A549 (cell line): ENCODE results near the gene FBXO15. TPM values are rescaled to one million over a fixed set of nuclear protein-coding genes. Genes with fewer than 3 reads are reported as not detected.

Experiments
- ATAC-seq, 2 experiments: fragments of 200-7000 bp in 1 of 2; fragments of >200 bp in 1 of 2; cut with Nextera tagmentation in 1 of 2; cut with Tn5 transposase in 1 of 2; 3 replicates each; pipeline versions ENCODE4 v1.8.0 to v1.9.1; 2018 to 2020; ENCODE audit warnings: mild to moderate bottlenecking in 1 of 2, moderate library complexity in 1 of 2
- CTCF ChIA-PET: fragments of 300-600 bp; sonication (Branson Sonifier 250); formaldehyde crosslinking; extraction: SDS; loops from one replicate; lab custom pipeline; 2021; ENCODE audit warnings: antibody characterized with exemption, inconsistent platforms; lab: Yijun Ruan, JAX
- POLR2A ChIA-PET: fragments of 350-600 bp; formaldehyde crosslinking; extraction: SDS; loops from one replicate; lab custom pipeline; 2021; ENCODE audit warnings: antibody characterized with exemption, inconsistent platforms; lab: Yijun Ruan, JAX
- DNase-seq, 2 experiments: peaks; one replicate each; pipeline versions ENCODE4 v3.0.0 to v3.0.0-alpha.2; 2011 to 2016; ENCODE audit warnings: low read depth in 1 of 2, low spot score in 1 of 2
- FAIRE-seq: peaks from 2 replicates; lab custom pipeline; 2011; peaks lifted over from hg19 to GRCh38; lab: Jason Lieb, UNC
- H3K27ac ChIP-seq, 2 experiments: fragments of >200 bp; sonication (Bioruptor Twin); formaldehyde crosslinking; 3 replicates each; pipeline ENCODE4 v1.5.1; 2016 to 2017
- H3K4me1 ChIP-seq: fragments of >200 bp; sonication (Bioruptor Twin); formaldehyde crosslinking; 3 replicates; pipeline ENCODE4 v1.6.1; 2016
- H3K4me2 ChIP-seq: fragments of >200 bp; sonication (Bioruptor Twin); formaldehyde crosslinking; 3 replicates; pipeline ENCODE4 v1.6.1; 2016
- H3K4me3 ChIP-seq: fragments of >200 bp; sonication (Bioruptor Twin); formaldehyde crosslinking; 3 replicates; pipeline ENCODE4 v1.5.1; 2016
- H3K9me3 ChIP-seq: fragments of >200 bp; sonication (Bioruptor Twin); formaldehyde crosslinking; 3 replicates; pipeline ENCODE4 v1.6.1; 2016
- CBX2 ChIP-seq: fragments of 200-600 bp; sonication (generic); IDR thresholded peaks from 2 replicates; pipeline ENCODE4 v1.6.1; 2016; ENCODE audit warnings: low read depth, mild to moderate bottlenecking, borderline replicate concordance
- CHD2 ChIP-seq: fragments of 150-350 bp; IDR thresholded peaks from 2 replicates; pipeline ENCODE4 v1.6.1; 2014; ENCODE audit warnings: low read length; ENCODE audit not compliant: partially characterized antibody
- EP300 ChIP-seq, 2 experiments: fragments of >200 bp; sonication (Bioruptor Twin); formaldehyde crosslinking; IDR thresholded peaks; 2 replicates in 1 of 2; 3 replicates in 1 of 2; pipeline ENCODE4 v1.6.1; 2016 to 2017
- ESRRA ChIP-seq: fragments of 150-350 bp; IDR thresholded peaks from 2 replicates; pipeline ENCODE4 v1.6.1; 2014; ENCODE audit warnings: mild to moderate bottlenecking, low read length, borderline replicate concordance
- FOSB ChIP-seq: fragments of 250-450 bp; sonication (Bioruptor Pico); IDR thresholded peaks from 2 replicates; pipeline ENCODE4 v1.5.0; 2020; ENCODE audit warnings: mild to moderate bottlenecking, moderate library complexity
- FOSL2 ChIP-seq, 2 experiments: fragments of 450-650 bp in 1 of 2; fragments of >200 bp in 1 of 2; sonication (Bioruptor Twin) in 1 of 2; formaldehyde crosslinking; IDR thresholded peaks; 2 replicates each; pipeline versions ENCODE4 v1.5.0 to v1.6.1; 2016 to 2020; ENCODE audit warnings: mild to moderate bottlenecking in 1 of 2, moderate library complexity in 1 of 2
- HEYL ChIP-seq: fragments of 250-450 bp; sonication (Bioruptor Pico); IDR thresholded peaks from 2 replicates; pipeline ENCODE4 v1.8.0; 2021; ENCODE audit warnings: mild to moderate bottlenecking, moderate library complexity
- HOXA7 ChIP-seq: fragments of 250-450 bp; sonication (Bioruptor Pico); IDR thresholded peaks from 2 replicates; pipeline ENCODE4 v1.5.0; 2020; ENCODE audit warnings: mild to moderate bottlenecking, moderate library complexity
- JUN ChIP-seq, 2 experiments: fragments of >200 bp; sonication (Bioruptor Twin); formaldehyde crosslinking; IDR thresholded peaks; 2 replicates in 1 of 2; 3 replicates in 1 of 2; pipeline ENCODE4 v1.6.1; 2016 to 2017
- KDM5A ChIP-seq: fragments of 200-600 bp; sonication (generic); IDR thresholded peaks from 2 replicates; pipeline ENCODE4 v1.6.1; 2016; ENCODE audit warnings: antibody characterized with exemption, mild to moderate bottlenecking
- NR3C1 ChIP-seq: fragments of >200 bp; sonication (Bioruptor Twin); formaldehyde crosslinking; IDR thresholded peaks from 3 replicates; pipeline ENCODE4 v1.6.1; 2017
- POLR2A ChIP-seq: IDR thresholded peaks from 2 replicates; pipeline ENCODE4 v1.6.1; 2012; ENCODE audit warnings: mild to moderate bottlenecking, low read length
- POLR2AphosphoS2 ChIP-seq: conservative IDR thresholded peaks from 2 replicates; pipeline ENCODE4 v1.6.1; 2012; ENCODE audit warnings: low read length, improper control_type of control experiment, inconsistent platforms
- RAD21 ChIP-seq, 2 experiments: fragments of >200 bp in 1 of 2; sonication (Bioruptor Twin) in 1 of 2; formaldehyde crosslinking in 1 of 2; IDR thresholded peaks in 1 of 2; conservative IDR thresholded peaks in 1 of 2; 2 replicates in 1 of 2; 3 replicates in 1 of 2; pipeline ENCODE4 v1.6.1; 2012 to 2018; ENCODE audit warnings: inconsistent platforms in 1 of 2
- RFX5 ChIP-seq: fragments of 450-650 bp; IDR thresholded peaks from 2 replicates; pipeline ENCODE4 v1.7.1; 2014; ENCODE audit warnings: antibody characterized with exemption, mild to moderate bottlenecking, moderate library complexity
- SMC3 ChIP-seq: fragments of >200 bp; sonication (Bioruptor Twin); formaldehyde crosslinking; IDR thresholded peaks from 3 replicates; pipeline ENCODE4 v1.6.1; 2018; ENCODE audit warnings: inconsistent platforms
- SREBF2 ChIP-seq: fragments of 450-650 bp; IDR thresholded peaks from 2 replicates; pipeline ENCODE4 v1.6.1; 2014; ENCODE audit warnings: mild to moderate bottlenecking, moderate library complexity
- TP53 ChIP-seq: fragments of 250-450 bp; sonication (Bioruptor Pico); IDR thresholded peaks from 2 replicates; pipeline ENCODE4 v1.5.0; 2021; ENCODE audit warnings: mild to moderate bottlenecking, moderate library complexity
- ZNF302 ChIP-seq: fragments of 250-450 bp; sonication (Bioruptor Pico); IDR thresholded peaks from 2 replicates; pipeline ENCODE4 v1.9.0; 2021; ENCODE audit warnings: inconsistent platforms, mild to moderate bottlenecking, moderate library complexity
- WGBS: methylation state at CpG from one replicate; pipeline ENCODE4 v1.1.6; 2017; ENCODE audit errors: missing lambda C conversion rate; 5-methylcytosine and 5-hydroxymethylcytosine counted together
- polyA plus RNA-seq, 4 experiments: library from polyadenylated mRNA; depleted of rRNA in 3 of 4; stranded (reverse); fragments of >200 nt; fragmentation: RNase III in 1 of 4; extraction: RNeasy Plus Mini Kit Qiagen cat#74134 plus additional on column Dnase treatment in 1 of 4; gene quantifications; 2 replicates in 3 of 4; 3 replicates in 1 of 4; pipeline ENCODE4 v1.2.3, GENCODE V29; 2011 to 2017
- TF ChIP-seq, protein P1 (sequence below): IDR thresholded peaks from 2 replicates; pipeline ENCODE4 v1.6.1; 2012; ENCODE audit warnings: low read depth, borderline replicate concordance
- TF ChIP-seq, protein P2 (sequence below): IDR thresholded peaks from 2 replicates; pipeline ENCODE4 v1.6.1; 2012
- TF ChIP-seq, protein P3 (sequence below): fragments of 250-450 bp; sonication (Bioruptor Pico); IDR thresholded peaks from 2 replicates; pipeline ENCODE4 v1.5.0; 2021; ENCODE audit warnings: mild to moderate bottlenecking, moderate library complexity, borderline replicate concordance
- TF ChIP-seq, protein P4 (sequence below): fragments of 150-350 bp; IDR thresholded peaks from 2 replicates; pipeline ENCODE4 v1.6.1; 2014; ENCODE audit warnings: low read depth, mild to moderate bottlenecking, low read length
- TF ChIP-seq, protein P5 (sequence below): fragments of 450-650 bp; IDR thresholded peaks from 2 replicates; pipeline ENCODE4 v1.6.1; 2014; ENCODE audit warnings: antibody characterized with exemption

The FBXO15 gene
- polyA plus RNA-seq, 2 of the 4 experiments (the other 2 are of a cell fraction) = 1.3 to 2.3 TPM

DNA sequence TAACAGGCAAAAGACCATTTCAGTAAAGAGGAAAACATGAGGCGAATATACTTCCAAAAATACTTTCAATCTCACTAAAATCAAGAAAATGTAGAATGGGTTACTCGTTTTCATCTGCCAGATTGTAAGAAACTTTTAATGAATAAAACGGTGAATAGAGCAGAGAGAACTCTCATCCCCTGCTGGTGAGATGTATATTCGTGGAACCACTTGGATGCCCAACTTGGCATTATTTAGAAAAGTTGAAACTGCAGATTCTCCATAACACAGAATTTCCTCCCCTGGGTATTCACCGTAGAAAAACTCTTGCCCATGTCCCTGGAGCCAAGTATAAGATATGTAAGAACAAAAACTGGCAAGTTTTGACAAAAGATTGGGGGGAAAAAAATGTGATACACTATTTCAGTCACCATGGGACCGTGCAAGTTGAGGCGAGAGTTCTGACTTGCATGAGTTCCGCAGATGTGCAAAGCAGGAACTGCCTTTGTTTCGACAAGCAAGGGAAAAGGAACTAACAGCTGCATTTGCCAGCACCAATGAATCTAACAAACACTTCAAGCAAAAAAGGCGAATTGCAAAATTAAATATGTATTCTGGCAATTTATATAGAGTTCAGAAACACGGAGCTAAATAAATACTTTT lies 15.5 kb upstream of the FBXO15 start:
- 90% methylated on average over 11 of the region's 11 CpGs for WGBS
- POLR2A ChIA-PET = no interaction called here
- CTCF ChIA-PET = interaction anchor here (0.7 kb wide), 1 partner anchor 848 kb away, joined by 3 read pairs; no protein-coding TSS in a partner anchor

DNA sequence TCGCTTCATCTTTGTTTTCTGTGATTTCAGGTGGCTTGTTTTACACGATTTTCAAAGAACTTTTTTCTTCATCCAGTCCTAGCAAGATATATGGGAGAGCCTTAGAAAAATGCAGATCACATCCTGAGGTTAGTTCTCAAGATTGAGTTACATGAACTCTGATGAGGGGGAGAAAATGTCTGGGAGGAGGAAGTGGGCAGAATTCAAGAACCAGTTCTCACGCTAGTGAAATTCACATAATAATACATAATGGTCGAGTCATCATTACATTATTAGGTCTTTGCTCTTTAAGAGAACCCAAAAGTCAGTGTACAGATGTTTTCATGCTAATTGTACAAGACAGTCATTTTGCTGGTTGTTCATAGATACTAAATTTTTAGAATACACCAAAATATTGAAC lies 7.6 kb upstream of the FBXO15 start:
- ATAC-seq = no peak
- Histone ChIP-seq H3K4me2 (no peak overlapping the region), H3K27ac (no peak overlapping the region), H3K9me3 (no peaks in the 10 kb centered on the region), H3K4me3 (no peak overlapping the region), H3K4me1 (no peaks in the 10 kb centered on the region; the same call in 2 of the 3 replicates)
- 73% methylated on average over 4 of the region's 4 CpGs for WGBS
- DNase-seq = no peak
- FAIRE-seq = no peak
- POLR2A ChIA-PET = no interaction called here
- CTCF ChIA-PET = no interaction called here
- TF ChIP-seq FOSL2 (IDR thresholded peaks at IDR 0.05) (no peak), FOSL2 (CRISPR knock-in tag; IDR thresholded peaks at IDR 0.05) (no peak), RFX5 (no peak), SREBF2 (no peak), EP300 (IDR thresholded peaks at IDR 0.05) (no peak)

More for the DNA sequence above, 15.5 kb upstream of the FBXO15 start:
- no peak for TF ChIP-seq POLR2A
- no peak for TF ChIP-seq RAD21 (conservative IDR thresholded peaks at IDR 0.05 in 1 of 2, IDR thresholded peaks at IDR 0.05 in 1 of 2)
- no peak for TF ChIP-seq POLR2AphosphoS2
- TF ChIP-seq HOXA7 (CRISPR knock-in tag) = no peak
- TF ChIP-seq, protein P1, sequence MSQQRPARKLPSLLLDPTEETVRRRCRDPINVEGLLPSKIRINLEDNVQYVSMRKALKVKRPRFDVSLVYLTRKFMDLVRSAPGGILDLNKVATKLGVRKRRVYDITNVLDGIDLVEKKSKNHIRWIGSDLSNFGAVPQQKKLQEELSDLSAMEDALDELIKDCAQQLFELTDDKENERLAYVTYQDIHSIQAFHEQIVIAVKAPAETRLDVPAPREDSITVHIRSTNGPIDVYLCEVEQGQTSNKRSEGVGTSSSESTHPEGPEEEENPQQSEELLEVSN = no peak
- no peak for TF ChIP-seq JUN (IDR thresholded peaks at IDR 0.05)
- TF ChIP-seq TP53 = no peak
- TF ChIP-seq HEYL (CRISPR knock-in tag) = no peak
- TF ChIP-seq KDM5A = no peak
- TF ChIP-seq EP300 (IDR thresholded peaks at IDR 0.05) = no peak
- TF ChIP-seq FOSL2 (IDR thresholded peaks at IDR 0.05) = no peak
- no peak for TF ChIP-seq FOSL2 (CRISPR knock-in tag; IDR thresholded peaks at IDR 0.05)
- TF ChIP-seq, protein P2, sequence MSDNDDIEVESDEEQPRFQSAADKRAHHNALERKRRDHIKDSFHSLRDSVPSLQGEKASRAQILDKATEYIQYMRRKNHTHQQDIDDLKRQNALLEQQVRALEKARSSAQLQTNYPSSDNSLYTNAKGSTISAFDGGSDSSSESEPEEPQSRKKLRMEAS = no peak
- no peak for TF ChIP-seq NR3C1
- no peak for TF ChIP-seq SREBF2
- TF ChIP-seq, protein P3, sequence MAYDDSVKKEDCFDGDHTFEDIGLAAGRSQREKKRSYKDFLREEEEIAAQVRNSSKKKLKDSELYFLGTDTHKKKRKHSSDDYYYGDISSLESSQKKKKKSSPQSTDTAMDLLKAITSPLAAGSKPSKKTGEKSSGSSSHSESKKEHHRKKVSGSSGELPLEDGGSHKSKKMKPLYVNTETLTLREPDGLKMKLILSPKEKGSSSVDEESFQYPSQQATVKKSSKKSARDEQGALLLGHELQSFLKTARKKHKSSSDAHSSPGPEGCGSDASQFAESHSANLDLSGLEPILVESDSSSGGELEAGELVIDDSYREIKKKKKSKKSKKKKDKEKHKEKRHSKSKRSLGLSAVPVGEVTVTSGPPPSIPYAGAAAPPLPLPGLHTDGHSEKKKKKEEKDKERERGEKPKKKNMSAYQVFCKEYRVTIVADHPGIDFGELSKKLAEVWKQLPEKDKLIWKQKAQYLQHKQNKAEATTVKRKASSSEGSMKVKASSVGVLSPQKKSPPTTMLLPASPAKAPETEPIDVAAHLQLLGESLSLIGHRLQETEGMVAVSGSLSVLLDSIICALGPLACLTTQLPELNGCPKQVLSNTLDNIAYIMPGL = no peak
- TF ChIP-seq FOSB (CRISPR knock-in tag) = no peak
- TF ChIP-seq CHD2 = no peak
- no peak for TF ChIP-seq ZNF302
- no peak overlapping the region for H3K4me3 ChIP-seq
- no peak overlapping the region for H3K4me2 ChIP-seq
- ATAC-seq (no peak), FAIRE-seq (no peak), DNase-seq (no peak)
- H3K4me1 ChIP-seq = no peaks in the 10 kb centered on the region
- no peaks in the 10 kb centered on the region for H3K9me3 ChIP-seq
- H3K27ac ChIP-seq = no peak overlapping the region

DNA sequence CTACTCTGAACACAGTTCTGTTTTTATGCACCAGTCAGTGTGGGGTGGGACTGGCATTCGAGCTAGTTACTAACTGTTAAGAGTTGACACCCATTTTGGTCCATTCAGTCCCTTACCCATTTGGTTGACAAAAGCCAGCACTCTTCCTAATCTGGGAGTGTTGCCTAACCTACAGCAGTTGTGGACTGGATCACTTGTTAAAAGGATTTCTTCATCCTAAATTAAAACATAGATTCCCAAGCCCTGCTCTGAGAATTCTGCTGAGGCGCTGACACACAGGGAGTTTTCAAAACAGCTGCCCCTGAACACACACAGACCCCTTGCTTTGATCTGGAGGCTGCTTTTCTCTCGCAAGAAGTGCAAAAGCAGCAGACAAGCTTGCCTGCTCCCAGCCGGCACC lies 7.1 kb upstream of the FBXO15 start:
- Histone ChIP-seq H3K4me2 (no peak overlapping the region), H3K4me1 (peaks cover 2% of the 10 kb centered on the region; the same call in 1 of the 3 replicates), H3K27ac (no peak overlapping the region), H3K4me3 (no peak overlapping the region), H3K9me3 (no peaks in the 10 kb centered on the region)
- POLR2A ChIA-PET = no interaction called here
- DNase-seq = no peak
- 83% methylated on average over 4 of the region's 4 CpGs for whole genome bisulfite sequencing
- TF ChIP-seq ESRRA (no peak), HEYL (CRISPR knock-in tag) (no peak), SMC3 (no peak), CBX2 (no peak)
- TF ChIP-seq, protein P4, sequence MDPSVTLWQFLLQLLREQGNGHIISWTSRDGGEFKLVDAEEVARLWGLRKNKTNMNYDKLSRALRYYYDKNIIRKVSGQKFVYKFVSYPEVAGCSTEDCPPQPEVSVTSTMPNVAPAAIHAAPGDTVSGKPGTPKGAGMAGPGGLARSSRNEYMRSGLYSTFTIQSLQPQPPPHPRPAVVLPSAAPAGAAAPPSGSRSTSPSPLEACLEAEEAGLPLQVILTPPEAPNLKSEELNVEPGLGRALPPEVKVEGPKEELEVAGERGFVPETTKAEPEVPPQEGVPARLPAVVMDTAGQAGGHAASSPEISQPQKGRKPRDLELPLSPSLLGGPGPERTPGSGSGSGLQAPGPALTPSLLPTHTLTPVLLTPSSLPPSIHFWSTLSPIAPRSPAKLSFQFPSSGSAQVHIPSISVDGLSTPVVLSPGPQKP = no peak
- TF ChIP-seq, protein P5, sequence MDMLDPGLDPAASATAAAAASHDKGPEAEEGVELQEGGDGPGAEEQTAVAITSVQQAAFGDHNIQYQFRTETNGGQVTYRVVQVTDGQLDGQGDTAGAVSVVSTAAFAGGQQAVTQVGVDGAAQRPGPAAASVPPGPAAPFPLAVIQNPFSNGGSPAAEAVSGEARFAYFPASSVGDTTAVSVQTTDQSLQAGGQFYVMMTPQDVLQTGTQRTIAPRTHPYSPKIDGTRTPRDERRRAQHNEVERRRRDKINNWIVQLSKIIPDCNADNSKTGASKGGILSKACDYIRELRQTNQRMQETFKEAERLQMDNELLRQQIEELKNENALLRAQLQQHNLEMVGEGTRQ = no peak
- TF ChIP-seq, protein P3 = no peak
- ATAC-seq = no peak
- no peak for FAIRE-seq
- CTCF ChIA-PET = no interaction called here
